ENCODE results near the gene BAZ2B.

DNA sequence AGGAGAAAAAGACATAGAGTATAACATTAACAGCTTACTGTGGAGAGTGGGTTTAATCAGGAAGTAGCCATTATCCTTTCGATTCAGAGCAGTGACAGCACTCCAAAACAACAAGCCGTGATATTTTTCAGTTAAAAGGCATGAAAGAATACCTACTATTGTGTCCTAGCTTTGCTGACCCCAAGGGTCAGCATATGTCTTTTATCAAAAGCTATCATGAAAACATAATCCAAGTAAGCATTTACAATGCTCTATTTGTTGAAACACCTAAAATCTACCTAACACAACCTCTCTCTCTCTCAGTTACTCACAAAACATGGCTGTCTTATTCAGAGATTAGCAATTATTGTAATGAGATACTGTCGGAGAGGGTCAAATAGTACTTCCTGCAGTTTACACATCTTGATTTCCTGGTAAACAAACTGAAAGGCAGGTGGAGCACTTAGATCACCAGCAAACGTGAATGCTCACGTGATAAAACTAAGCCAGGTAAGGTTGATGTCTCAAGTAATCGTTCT is 100.0 kb downstream of the BAZ2B start:
- TF ChIP-seq, protein P1, sequence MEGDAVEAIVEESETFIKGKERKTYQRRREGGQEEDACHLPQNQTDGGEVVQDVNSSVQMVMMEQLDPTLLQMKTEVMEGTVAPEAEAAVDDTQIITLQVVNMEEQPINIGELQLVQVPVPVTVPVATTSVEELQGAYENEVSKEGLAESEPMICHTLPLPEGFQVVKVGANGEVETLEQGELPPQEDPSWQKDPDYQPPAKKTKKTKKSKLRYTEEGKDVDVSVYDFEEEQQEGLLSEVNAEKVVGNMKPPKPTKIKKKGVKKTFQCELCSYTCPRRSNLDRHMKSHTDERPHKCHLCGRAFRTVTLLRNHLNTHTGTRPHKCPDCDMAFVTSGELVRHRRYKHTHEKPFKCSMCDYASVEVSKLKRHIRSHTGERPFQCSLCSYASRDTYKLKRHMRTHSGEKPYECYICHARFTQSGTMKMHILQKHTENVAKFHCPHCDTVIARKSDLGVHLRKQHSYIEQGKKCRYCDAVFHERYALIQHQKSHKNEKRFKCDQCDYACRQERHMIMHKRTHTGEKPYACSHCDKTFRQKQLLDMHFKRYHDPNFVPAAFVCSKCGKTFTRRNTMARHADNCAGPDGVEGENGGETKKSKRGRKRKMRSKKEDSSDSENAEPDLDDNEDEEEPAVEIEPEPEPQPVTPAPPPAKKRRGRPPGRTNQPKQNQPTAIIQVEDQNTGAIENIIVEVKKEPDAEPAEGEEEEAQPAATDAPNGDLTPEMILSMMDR (IDR thresholded peaks at IDR 0.05; ENCODE audit: insufficient read depth, low read depth, low read length): no peak
- TF ChIP-seq EZH2 (IDR thresholded peaks at IDR 0.05; ENCODE audit: insufficient read depth, low read length): no peak

Data from astrocyte (in vitro differentiated cells and primary cell).